OCI-LY3 (cell line): ENCODE measurements around the gene ELOB.

Source experiments
- CTCF ChIP-seq: fragments of 200-600, 300-600 bp; sonication (generic); IDR thresholded peaks from 2 replicates; pipeline ENCODE4 v1.5.1; 2014; ENCODE audit warnings: antibody characterized with exemption, low read length, low read depth
- EZH2phosphoT487 ChIP-seq: fragments of 200-600 bp; shearing (Covaris generic); IDR thresholded peaks from 2 replicates; pipeline ENCODE4 v1.6.1; 2018; ENCODE audit warnings: antibody characterized with exemption, mixed run types, low read depth

DNA sequence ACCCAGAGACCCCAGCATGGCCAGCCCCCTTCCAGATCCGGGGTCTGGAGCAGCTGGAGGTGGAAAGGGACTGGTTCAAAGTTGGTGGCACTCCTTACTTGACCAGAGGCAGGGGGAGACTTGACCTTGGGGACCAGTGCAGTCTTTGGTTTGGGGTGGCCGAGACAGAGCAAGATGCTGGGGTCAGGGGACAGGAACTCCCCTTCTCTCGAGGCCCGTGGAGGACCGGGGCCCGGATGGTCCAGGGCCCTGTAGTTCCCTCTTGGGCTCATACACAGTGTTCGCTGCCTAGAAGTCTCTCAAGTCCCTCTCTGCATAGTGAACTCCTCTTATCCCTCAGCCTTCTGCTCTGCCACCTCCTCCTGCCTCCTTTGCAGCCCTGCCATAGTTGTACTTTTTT is 10.9 kb upstream of the ELOB start:
- TF ChIP-seq CTCF = no peak
- TF ChIP-seq EZH2phosphoT487 = no peak
